Measurements from ENCODE around the gene ARHGAP26.

The ARHGAP26 gene

GRCh38 chr5:143143973-143144372, 373.8 kb downstream of the ARHGAP26 start:
- no peak for DNase-seq (ENCODE audit: low read depth)
- H3K4me3 ChIP-seq (ENCODE audit: low read depth, low read length), result no peak overlapping the region
- TF ChIP-seq CTCF (IDR thresholded peaks at IDR 0.05; ENCODE audit: low read depth, low read length, missing control alignments), result no peak

- no peak for DNase-seq (ENCODE audit: low read depth)
- TF ChIP-seq CTCF (IDR thresholded peaks at IDR 0.05; ENCODE audit: low read depth, low read length, missing control alignments), result no peak
- H3K4me3 ChIP-seq (ENCODE audit: low read depth, low read length), result no peak overlapping the region
These were observed 375.3 kb downstream of the ARHGAP26 start for GRCh38 chr5:143145243-143146160.

- DNase-seq (ENCODE audit: low read depth), result no peak
- TF ChIP-seq CTCF (IDR thresholded peaks at IDR 0.05; ENCODE audit: low read depth, low read length, missing control alignments), result no peak
- H3K4me3 ChIP-seq (ENCODE audit: low read depth, low read length), result no peak overlapping the region
These were observed 376.0 kb downstream of the ARHGAP26 start for GRCh38 chr5:143146161-143146560.

- no peak for TF ChIP-seq CTCF (IDR thresholded peaks at IDR 0.05; ENCODE audit: low read depth, low read length, missing control alignments)
- no peak for DNase-seq (ENCODE audit: low read depth)
- H3K4me3 ChIP-seq (ENCODE audit: low read depth, low read length), result no peak overlapping the region
These were observed 377.2 kb downstream of the ARHGAP26 start for GRCh38 chr5:143147383-143147782.

- TF ChIP-seq CTCF (IDR thresholded peaks at IDR 0.05; ENCODE audit: low read depth, low read length, missing control alignments), result no peak
- DNase-seq (ENCODE audit: low read depth), result no peak
- no peak overlapping the region for H3K4me3 ChIP-seq (ENCODE audit: low read depth, low read length)
These were observed 377.7 kb downstream of the ARHGAP26 start for GRCh38 chr5:143147902-143148301.

GRCh38 chr5:143148771-143149170, 378.6 kb downstream of the ARHGAP26 start:
- TF ChIP-seq CTCF (IDR thresholded peaks at IDR 0.05; ENCODE audit: low read depth, low read length, missing control alignments), result no peak
- no peak overlapping the region for H3K4me3 ChIP-seq (ENCODE audit: low read depth, low read length)
- DNase-seq (ENCODE audit: low read depth), result no peak

GRCh38 chr5:143149759-143150158, 379.6 kb downstream of the ARHGAP26 start:
- no peak overlapping the region for H3K4me3 ChIP-seq (ENCODE audit: low read depth, low read length)
- DNase-seq (ENCODE audit: low read depth), result no peak
- no peak for TF ChIP-seq CTCF (IDR thresholded peaks at IDR 0.05; ENCODE audit: low read depth, low read length, missing control alignments)
